A204.1 (cell line): ENCODE data around the gene CTBS.

Experiments used
- FAIRE-seq: peaks from 2 replicates; lab custom pipeline; 2012; peaks lifted over from hg19 to GRCh38; lab: Jason Lieb, UNC

CTBS gene

GRCh38 chr1:84506002-84506728 lies 68.1 kb downstream of the CTBS start, which contains the start of the genes GNG5 and SPATA1:
TSS of gene GNG5 (minus strand) at chr1:84506581. CDS start at chr1:84506091, 490 bp downstream.
TSS of gene SPATA1 (plus strand) at chr1:84506386. CDS start at chr1:84516360, 9,974 bp downstream.
- peak; percentile 70 for FAIRE-seq

DNA sequence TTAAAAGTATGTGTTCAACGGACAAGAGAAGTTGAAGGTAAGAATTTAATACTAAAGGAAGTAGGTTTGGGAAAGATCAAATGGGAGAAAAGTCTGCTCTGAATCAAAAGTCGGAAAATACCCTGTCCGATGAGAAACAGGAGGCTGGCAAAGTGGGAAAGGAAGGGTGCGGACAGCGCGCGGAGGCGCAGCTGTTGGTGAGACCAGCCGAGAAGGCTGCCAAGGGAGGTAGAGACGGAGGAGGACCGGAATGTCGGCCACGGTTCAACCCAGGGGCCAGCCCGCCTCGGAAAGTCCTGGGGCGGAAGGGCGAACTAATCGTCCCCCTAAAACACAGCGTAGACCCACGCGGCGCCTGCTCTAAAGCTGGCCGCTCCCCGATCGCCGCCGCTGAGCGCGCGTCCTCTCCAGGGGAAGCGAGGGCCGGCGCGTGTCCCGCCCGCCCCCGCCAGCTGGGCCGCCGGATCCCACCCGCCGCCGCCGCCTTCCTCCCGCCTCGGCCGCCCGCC lies 68.7 kb downstream of the CTBS start:
- no peak for FAIRE-seq

DNA sequence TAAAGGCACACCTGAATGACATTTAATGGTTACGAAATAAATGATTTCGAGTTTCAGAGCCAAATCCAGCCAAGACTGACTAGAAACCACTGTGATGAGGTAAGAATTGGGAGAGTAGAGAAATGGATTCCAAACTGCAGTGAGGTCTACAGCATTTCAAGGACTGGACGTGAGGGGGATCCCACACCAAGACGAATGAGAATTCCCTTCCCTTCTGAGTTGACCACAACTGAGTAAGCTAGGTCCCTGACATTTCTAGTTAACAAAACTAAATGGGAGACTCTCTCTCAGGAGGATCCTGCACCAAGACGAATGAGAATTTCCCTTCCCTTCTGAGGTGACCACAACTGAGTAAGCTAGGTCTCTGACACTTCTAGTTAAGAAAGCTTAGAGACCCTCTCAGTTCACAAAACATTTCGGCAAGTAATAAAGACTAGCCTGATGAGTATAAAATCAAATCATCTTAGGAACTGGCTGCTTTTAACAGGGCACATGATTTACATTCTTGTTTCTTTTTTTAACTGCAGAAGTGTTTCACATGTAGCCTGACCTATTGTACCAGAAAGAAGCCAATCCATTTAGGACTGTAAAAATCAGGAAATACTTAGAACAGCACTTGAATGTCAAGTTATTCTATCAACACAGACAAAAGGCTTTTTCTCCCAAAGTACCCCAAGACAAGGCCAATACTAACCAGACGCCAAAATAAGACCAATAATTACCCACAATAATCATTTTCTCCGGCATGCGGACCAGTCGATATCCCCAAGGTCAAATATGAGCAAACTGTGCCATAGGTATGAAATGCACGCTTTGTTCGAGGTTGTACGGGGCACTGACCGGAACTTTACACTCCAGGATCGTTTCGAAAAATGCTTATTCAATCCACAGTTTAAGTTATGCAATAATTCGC lies 69.4 kb downstream of the CTBS start:
- no peak for FAIRE-seq

- no peak for FAIRE-seq
Observed at GRCh38 chr1:84502927-84503326, 71.3 kb downstream of the CTBS start.
